Bone marrow (tissue), 2 donors: ENCODE results near the gene CACNA2D4.
"Not testable (repeated sequence)": the region's sequence is repeated elsewhere in the genome, so short reads cannot be mapped to it uniquely, and the experiment has no call there.

Source experiments
- DNase-seq, 2 donors: peaks; one replicate each; lab custom pipeline; 2025; lab: John Stamatoyannopoulos, UW

The CACNA2D4 gene

DNA sequence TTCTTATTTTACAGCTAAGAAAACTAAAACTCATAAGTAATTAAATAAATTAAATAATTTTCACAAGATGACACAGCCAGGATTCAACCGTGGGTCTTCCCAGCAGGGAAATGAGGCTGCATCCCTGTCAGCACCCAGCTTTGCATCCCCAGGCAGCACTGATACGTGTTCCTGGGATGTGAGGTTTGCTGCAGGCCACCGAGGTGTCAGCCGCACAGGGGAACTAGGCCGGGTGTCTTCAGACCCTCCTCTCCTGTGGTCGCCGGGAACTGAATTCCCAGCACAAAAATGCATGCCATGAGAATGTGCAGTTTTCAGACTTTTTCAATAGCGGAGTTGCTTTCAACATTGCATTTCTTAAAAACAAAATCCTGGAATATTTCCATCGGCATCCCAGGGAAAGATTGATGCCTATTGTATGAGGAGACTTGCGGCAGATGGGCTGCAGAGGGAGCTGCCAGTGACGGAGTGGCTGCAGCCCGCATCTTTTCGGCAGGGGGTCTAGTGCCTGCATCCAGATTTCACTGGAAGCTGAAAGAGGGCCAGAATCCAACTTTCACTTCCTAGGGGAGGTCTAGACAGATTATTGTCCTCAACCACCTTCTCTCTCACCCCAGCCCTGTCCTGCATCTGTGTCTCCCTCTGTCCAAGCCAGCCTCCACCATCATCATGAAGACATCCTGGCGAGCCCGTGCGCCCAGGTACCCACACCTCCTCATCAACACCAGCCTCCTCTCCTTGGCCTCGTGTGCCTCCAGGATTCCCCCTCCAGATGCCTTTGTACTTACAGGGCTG is 85.5 kb downstream of the CACNA2D4 start:
- no peak for DNase-seq

DNA sequence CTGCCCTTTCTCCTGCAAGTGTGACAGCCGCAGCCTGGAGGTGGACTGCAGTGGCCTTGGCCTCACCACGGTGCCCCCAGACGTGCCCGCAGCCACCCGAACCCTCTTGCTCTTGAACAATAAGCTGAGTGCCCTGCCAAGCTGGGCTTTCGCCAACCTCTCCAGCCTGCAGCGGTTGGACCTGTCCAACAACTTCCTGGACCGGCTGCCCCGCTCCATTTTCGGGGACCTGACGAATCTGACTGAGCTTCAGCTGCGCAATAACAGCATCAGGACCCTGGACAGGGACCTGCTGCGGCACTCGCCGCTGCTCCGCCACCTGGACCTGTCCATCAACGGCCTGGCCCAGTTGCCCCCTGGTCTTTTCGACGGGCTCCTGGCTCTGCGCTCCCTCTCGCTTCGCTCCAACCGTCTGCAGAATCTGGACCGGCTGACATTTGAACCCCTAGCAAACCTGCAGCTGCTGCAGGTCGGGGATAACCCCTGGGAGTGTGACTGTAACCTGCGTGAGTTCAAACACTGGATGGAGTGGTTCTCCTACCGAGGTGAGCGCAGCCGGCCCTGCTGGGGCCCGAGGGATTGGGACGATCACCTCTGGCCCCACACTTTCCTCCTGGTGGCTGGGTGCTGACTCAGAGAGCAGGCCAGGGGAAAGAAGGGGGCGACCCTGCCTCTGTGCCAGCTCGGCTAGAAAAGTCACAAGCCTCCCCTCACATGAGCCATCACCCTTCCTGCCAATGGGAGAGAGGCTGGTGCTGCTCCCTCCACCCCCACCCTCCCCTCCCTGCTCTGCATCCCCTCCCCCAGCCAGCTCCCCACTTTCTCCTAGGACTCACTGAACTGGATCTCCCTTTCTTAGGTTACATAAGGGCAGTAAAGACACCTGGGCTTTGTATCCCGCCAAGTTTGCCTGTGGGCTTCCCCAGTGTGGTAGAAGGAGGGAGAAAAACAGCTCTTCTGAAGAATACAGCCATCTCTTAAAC is 87.2 kb downstream of the CACNA2D4 start:
- no peak for DNase-seq

DNA sequence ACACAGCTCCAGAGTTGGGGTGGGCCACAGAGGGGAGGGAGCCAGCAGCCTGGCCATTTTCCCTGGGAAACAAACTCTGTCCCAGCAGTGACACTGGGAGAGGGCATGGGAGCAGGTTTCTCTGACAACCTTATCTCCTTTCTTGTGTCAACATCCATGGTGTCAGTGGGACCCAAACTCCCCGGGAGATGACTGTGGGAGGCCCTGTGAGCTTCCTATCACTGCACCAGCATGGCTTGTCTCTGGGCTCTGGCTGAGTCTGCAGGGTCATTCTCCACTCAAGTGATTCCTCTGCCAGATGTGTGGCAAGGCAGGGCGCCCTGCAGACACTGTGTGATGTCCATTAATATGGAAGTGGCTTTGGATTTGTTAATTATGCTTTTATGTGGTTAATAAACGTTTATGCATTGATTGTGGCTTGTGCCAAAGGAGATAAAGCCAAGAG is 88.0 kb downstream of the CACNA2D4 start:
- DNase-seq, result no peak

DNA sequence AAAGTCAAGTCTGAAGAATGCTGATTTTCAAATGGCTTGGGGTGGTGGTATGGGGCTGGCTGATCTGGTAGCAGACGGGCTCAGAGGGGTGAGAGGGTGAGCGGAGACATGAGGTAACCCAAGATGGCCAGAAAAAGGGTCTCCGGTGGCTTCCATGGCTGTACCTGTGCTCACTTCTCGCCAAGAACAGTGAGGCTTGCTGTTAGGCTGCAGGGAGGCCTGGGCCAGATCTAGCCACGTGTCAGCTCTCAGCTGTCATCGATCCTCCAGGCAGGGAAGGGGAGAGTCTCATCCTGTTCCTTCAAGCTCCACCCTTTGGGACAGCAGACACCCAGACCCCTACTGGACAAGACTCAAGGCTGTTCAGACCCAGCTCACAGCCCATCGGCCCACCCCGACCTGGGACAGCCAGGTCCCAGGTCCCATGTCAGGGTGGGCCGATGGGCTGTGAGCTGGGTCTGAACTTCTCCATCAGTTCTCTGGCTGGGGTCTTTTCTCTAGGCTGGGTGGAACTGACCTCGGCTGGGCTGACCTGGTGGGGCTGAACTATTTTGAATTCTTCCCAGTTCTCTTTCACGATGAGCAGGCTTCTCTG is 89.0 kb downstream of the CACNA2D4 start:
- DNase-seq, result no peak

DNA sequence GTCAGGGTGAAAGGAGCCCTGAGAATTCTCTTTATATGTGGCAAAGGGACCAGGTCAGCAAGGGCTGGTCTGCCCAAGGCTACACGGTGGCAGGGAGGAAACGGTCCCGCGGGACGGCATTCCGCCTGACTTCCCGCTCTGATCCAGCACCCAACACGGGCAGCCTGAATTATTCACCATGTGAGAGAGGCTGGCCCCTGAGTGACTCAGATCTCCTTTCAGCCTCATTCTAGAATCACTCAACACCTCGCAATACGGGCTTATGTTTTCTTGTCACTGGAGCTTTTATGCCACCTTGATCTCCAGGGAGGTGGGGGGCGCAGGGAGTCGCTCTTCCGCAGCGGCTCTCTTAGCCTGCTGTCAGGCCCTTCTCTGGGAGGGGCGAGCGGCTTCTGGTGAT is 89.6 kb downstream of the CACNA2D4 start:
- no peak for DNase-seq

GRCh38 chr12:1827826-1828805 is 90.3 kb downstream of the CACNA2D4 start:
- no peak for DNase-seq

DNA sequence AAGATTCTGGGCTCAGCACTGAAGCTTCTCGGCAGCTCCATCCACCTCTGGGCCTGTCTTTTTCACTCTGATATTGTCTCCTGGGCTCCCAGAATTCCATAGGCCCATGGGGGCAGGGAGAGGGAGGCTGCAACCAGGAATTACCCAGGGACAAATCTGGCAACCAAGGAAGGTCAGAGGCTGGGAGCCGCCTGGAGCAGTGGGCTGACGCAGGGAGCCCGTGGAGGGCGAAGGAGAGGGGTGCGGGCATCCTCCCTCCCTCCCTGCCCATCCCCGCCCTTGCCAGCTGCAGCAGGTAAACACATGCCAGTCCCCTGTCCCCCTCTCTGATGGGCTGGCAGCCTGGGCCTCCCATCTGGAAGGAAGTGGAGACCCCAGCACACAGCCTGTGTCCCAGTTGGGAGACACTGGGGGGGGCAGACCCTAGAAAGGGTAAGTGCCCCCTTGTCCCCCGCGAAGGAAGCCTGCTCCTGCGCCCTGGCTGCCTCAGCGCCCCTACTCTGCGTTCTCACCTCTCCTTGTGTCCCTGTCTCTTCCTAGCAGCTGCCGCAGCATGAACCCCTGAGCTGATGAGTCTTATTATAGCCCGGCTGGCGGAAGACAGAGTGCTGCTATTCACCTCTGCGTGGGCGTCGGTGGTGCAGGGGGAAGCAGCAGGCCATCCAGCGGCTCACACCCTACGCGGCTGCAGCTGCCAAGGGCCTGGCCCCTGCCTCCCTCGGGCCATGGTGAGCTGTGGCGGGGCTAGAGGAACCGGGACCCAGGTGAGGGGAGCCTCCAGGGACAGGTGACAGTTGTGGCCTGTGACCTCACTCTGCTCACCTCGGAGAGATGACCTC is 91.4 kb downstream of the CACNA2D4 start:
- DNase-seq, result no peak

GRCh38 chr12:1826401-1826800 is 92.1 kb downstream of the CACNA2D4 start:
- no peak for DNase-seq

GRCh38 chr12:1825382-1826102 is 92.9 kb downstream of the CACNA2D4 start:
- no peak for DNase-seq

DNA sequence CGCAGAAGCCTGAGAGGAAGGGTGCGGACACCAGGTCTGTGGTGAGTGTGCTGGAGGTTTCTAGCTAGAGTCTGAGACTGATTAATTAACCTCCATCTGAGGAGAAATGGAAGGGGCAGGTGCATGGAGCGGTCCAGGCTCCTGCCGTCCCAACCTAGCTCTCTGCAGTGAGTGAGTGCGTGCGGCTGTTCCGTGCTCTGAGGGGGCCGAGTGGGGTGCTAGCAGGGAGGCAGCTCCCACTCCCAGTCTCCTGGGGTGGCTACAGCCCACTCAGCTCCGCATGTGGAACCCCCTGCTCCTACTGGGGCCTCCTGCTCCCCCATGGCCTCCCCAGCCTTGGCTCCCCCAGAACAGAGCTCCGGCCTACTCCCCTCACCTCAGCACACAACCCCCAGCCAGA is 95.2 kb downstream of the CACNA2D4 start:
- no peak for DNase-seq

DNA sequence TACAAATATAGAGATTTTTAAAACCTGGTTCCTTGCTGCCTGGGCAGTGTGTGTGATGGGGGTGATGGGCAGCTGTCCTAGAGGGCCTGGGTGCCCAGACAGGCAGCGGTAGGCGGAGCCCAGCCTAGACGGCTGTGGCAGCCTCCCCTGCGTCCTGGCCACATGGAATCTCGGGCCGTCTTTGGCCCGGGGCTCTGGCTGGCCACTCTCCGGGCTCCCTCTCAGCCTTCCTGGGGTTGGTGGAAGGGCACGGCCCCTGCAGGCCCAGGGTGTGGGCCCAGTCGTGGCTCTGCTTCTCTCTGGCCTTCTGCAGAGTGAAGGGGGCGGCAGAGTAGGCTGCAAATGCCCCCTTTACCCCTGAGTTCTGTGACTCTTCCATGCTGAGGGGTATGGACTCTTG is 95.8 kb downstream of the CACNA2D4 start:
- DNase-seq, result no peak

DNA sequence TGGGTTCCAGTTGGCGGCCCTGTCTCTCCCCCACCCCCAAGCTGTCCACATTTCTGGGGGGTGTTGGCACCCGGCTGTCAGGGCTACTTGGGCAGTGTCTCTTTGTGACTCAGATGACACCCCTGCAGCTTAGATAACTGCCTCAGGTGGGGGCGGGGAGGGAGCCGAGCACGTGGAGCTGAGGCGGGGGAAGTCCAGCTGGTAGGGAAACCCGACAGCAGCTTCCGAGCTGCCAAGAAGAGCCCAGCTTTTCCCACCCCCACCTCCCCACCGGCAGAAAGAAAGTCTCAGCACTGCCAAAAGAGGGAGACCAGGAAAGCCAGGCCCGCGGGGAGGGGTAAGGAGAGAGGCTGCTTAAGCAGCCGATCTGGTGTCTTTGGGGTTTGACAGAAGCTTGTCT is 96.6 kb downstream of the CACNA2D4 start:
- no peak for DNase-seq

DNA sequence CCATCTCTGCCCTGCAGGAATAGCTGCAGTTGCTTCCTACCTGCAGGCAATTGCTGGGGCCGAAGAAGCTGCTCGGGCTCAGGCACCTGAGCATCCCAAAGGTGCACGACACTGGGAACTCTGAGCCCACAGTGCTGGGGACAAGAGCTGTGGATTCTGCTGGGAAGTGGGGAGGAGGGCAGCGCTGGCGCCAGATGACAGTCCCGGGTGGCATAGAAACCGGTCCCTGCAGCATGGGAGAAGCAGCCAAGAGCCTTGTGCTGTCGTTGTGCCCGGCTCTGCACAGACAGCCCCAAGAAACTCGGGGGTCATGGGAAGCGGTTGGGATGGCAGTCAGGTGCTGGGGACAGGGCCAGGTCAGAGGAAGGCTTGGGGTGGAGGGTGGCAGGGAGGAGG is 97.6 kb downstream of the CACNA2D4 start:
- no peak for DNase-seq

- DNase-seq, result no peak
Observed at GRCh38 chr12:1820191-1820895, 98.1 kb downstream of the CACNA2D4 start, which contains the start of gene LRTM2. Gene LRTM2, plus strand, starts transcription at chr12:1820565. Its CDS starts 7,584 bp downstream, at chr12:1828149.

DNA sequence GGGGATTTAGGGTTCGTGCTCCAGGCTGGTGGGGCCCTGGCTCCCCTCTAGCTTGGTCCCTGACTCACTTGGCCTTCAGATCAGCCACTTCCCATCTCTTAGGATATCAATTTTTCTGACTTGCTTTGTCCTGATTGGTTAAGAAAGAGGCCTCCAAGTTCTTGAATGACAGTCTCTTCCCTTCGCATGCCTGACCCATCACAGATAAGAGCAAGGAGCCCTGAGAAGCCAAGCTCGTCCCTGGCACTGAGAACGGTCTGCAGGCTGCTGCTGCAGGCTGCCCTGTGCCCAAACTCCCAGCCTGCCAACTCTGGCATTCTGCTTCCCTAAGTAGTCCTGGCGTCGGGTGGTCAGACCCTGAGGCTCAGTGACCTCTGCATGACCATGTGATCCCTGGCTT is 98.9 kb downstream of the CACNA2D4 start:
- DNase-seq, result no peak

DNA sequence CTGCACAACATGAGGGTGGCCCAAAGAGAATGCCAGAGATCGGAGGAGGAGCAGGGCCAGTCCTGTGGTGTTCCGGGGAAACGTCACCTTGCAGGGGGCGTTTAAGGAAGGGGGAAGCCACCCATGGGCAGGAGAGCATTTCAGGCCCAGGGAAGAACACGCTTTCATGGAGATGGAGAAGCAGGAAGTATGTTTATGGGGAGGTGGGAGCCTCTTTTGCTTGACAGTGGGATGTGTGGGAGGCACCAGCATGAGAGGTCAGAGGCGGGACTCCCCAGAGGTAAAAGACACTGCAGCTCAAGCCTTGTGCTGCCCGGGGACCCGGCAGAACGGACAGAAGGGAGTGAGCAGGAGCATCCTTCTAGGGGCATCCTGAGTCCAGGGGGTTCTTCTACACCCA is 99.4 kb downstream of the CACNA2D4 start:
- no peak for DNase-seq

DNA sequence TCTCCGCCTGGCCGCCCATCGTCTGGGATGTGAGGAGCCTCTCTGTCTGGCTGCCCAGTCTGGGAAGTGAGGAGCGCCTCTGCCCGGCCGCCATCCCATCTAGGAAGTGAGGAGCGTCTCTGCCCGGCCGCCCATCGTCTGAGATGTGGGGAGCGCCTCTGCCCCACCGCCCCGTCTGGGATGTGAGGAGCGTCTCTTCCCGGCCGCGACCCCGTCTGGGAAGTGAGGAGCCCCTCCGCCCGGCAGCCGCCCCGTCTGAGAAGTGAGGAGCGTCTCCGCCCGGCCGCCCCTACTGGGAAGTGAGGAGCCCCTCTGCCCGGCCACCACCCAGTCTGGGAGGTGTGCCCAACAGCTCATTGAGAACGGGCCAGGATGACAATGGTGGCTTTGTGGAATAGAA is 100.5 kb downstream of the CACNA2D4 start:
- DNase-seq, result not testable (repeated sequence)

DNA sequence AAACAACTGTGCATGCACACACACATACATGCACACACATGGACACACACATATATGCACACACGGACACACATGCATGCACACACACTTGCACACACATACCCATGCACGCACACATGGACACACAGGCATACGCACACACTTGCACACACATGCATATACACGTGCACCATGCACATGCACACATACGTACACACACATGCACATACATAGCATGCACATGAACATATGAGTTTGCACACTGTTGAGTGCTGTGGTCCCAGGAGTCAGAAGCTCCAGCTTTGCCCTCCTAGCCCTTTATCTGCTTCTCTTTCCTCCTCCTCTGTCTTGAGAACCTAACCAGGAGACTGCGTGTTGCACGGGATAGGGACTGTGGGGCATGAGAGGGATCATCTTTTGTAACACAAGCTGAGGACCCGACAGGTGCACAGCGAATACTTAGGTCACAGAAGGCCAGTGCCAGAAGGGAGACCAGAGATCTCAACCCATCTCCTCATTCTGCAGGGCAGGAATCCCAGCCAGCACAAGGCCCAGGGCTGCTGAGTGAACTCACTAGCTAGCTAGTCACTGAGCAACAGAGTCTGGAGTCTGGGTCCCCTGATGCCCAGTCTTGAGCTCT is 101.6 kb downstream of the CACNA2D4 start:
- DNase-seq, result no peak
